ENCODE data around the gene JPH3.

Gene JPH3

GRCh38 chr16:87741700-87742415, 139.6 kb downstream of the JPH3 start:
- in situ Hi-C loops (cut with HindIII; ENCODE audit: low pct_ligation_motif_present, low sequenced_read_pairs) = no loop called here
- H3K36me3 ChIP-seq (replicated peaks) = peaks cover 8% of the 10 kb centered on the region
- DNase-seq = no peak
- no peaks in the 10 kb centered on the region for H3K27me3 ChIP-seq (replicated peaks)
- H3K27ac ChIP-seq = no peak overlapping the region
- no peak for TF ChIP-seq CTCF (IDR thresholded peaks at IDR 0.05; ENCODE audit: low read depth, low read length, missing control alignments)
- no peak overlapping the region for H3K4me3 ChIP-seq (ENCODE audit: low read depth, low read length)

- H3K27me3 ChIP-seq (replicated peaks) = no peaks in the 10 kb centered on the region
- peaks cover 16% of the 10 kb centered on the region for H3K36me3 ChIP-seq (replicated peaks)
- H3K27ac ChIP-seq = no peak overlapping the region
- no peak for DNase-seq
- H3K4me3 ChIP-seq (ENCODE audit: low read depth, low read length) = no peak overlapping the region
- in situ Hi-C loops (cut with HindIII; ENCODE audit: low pct_ligation_motif_present, low sequenced_read_pairs) = no loop called here
- no peak for TF ChIP-seq CTCF (IDR thresholded peaks at IDR 0.05; ENCODE audit: low read depth, low read length, missing control alignments)
Measured at GRCh38 chr16:87742781-87743490, 140.6 kb downstream of the JPH3 start.

- no peak for DNase-seq
- in situ Hi-C loops (cut with HindIII; ENCODE audit: low pct_ligation_motif_present, low sequenced_read_pairs) = no loop called here
- H3K4me3 ChIP-seq (ENCODE audit: low read depth, low read length) = no peak overlapping the region
- H3K36me3 ChIP-seq (replicated peaks) = peaks cover 30% of the 10 kb centered on the region
- no peak overlapping the region for H3K27ac ChIP-seq
- H3K27me3 ChIP-seq (replicated peaks) = no peaks in the 10 kb centered on the region
- TF ChIP-seq CTCF (IDR thresholded peaks at IDR 0.05; ENCODE audit: low read depth, low read length, missing control alignments) = no peak
Measured at GRCh38 chr16:87744750-87745514, 142.6 kb downstream of the JPH3 start.

- peaks cover 38% of the 10 kb centered on the region for H3K36me3 ChIP-seq (replicated peaks)
- DNase-seq = no peak
- H3K4me3 ChIP-seq (ENCODE audit: low read depth, low read length) = no peak overlapping the region
- no peak overlapping the region for H3K27ac ChIP-seq
- no peak for TF ChIP-seq CTCF (IDR thresholded peaks at IDR 0.05; ENCODE audit: low read depth, low read length, missing control alignments)
- no peaks in the 10 kb centered on the region for H3K27me3 ChIP-seq (replicated peaks)
- in situ Hi-C loops (cut with HindIII; ENCODE audit: low pct_ligation_motif_present, low sequenced_read_pairs) = no loop called here
Measured at GRCh38 chr16:87746178-87746577, 143.9 kb downstream of the JPH3 start.

Measured in brain microvascular endothelial cell (primary cell).